ENCODE data around the gene PDGFB.

The PDGFB gene

GRCh38 chr22:39229075-39229474, 15.7 kb downstream of the PDGFB start:
- Histone ChIP-seq H3K9me3 (ENCODE audit: control insufficient read depth in 1 of 2, low read length in 2 of 2) (no peaks in the 10 kb centered on the region), H3K27ac (ENCODE audit: low read length) (no peak overlapping the region), H3K4me3 (ENCODE audit: low read depth in 1 of 2, low read length in 2 of 2) (no peak overlapping the region), H3K27me3 (ENCODE audit: low read depth, low read length) (no peaks in the 10 kb centered on the region), H3K36me3 (ENCODE audit: control insufficient read depth in 1 of 2, insufficient read depth in 2 of 2, low read length in 2 of 2) (peaks cover 6 to 14% of the 10 kb centered on the region in 2 donors), H3K4me1 (ENCODE audit: control insufficient read depth in 1 of 2, insufficient read depth in 2 of 2, low read length in 2 of 2) (peaks cover 0 to 13% of the 10 kb centered on the region in 2 donors)

- Histone ChIP-seq H3K9me3 (ENCODE audit: control insufficient read depth in 1 of 2, low read length in 2 of 2) (no peaks in the 10 kb centered on the region), H3K4me3 (ENCODE audit: low read depth in 1 of 2, low read length in 2 of 2) (no peak overlapping the region), H3K36me3 (ENCODE audit: control insufficient read depth in 1 of 2, insufficient read depth in 2 of 2, low read length in 2 of 2) (peaks cover 6 to 14% of the 10 kb centered on the region in 2 donors), H3K27me3 (ENCODE audit: low read depth, low read length) (no peaks in the 10 kb centered on the region), H3K27ac (ENCODE audit: low read length) (no peak overlapping the region), H3K4me1 (ENCODE audit: control insufficient read depth in 1 of 2, insufficient read depth in 2 of 2, low read length in 2 of 2) (peaks cover 0 to 4% of the 10 kb centered on the region in 2 donors)
Observed at GRCh38 chr22:39227542-39228272, 17.1 kb downstream of the PDGFB start.

- Histone ChIP-seq H3K36me3 (ENCODE audit: control insufficient read depth in 1 of 2, insufficient read depth in 2 of 2, low read length in 2 of 2) (peaks cover 6 to 14% of the 10 kb centered on the region in 2 donors), H3K4me1 (ENCODE audit: control insufficient read depth in 1 of 2, insufficient read depth in 2 of 2, low read length in 2 of 2) (peaks cover 0 to 4% of the 10 kb centered on the region in 2 donors), H3K27me3 (ENCODE audit: low read depth, low read length) (no peaks in the 10 kb centered on the region), H3K4me3 (ENCODE audit: low read depth in 1 of 2, low read length in 2 of 2) (no peak overlapping the region), H3K9me3 (ENCODE audit: control insufficient read depth in 1 of 2, low read length in 2 of 2) (peaks cover 0 to 4% of the 10 kb centered on the region in 2 donors), H3K27ac (ENCODE audit: low read length) (no peak overlapping the region)
Observed at GRCh38 chr22:39226353-39226752, 18.4 kb downstream of the PDGFB start.

- Histone ChIP-seq H3K36me3 (ENCODE audit: control insufficient read depth in 1 of 2, insufficient read depth in 2 of 2, low read length in 2 of 2) (peaks cover 6 to 14% of the 10 kb centered on the region in 2 donors), H3K27me3 (ENCODE audit: low read depth, low read length) (no peaks in the 10 kb centered on the region), H3K4me3 (ENCODE audit: low read depth in 1 of 2, low read length in 2 of 2) (no peak overlapping the region), H3K4me1 (ENCODE audit: control insufficient read depth in 1 of 2, insufficient read depth in 2 of 2, low read length in 2 of 2) (peaks cover 0 to 3% of the 10 kb centered on the region in 2 donors), H3K9me3 (ENCODE audit: control insufficient read depth in 1 of 2, low read length in 2 of 2) (peaks cover 0 to 4% of the 10 kb centered on the region in 2 donors), H3K27ac (ENCODE audit: low read length) (no peak overlapping the region)
Observed at GRCh38 chr22:39225591-39225990, 19.2 kb downstream of the PDGFB start.

GRCh38 chr22:39224550-39224949, 20.2 kb downstream of the PDGFB start:
- Histone ChIP-seq H3K27me3 (ENCODE audit: low read depth, low read length) (no peaks in the 10 kb centered on the region), H3K4me3 (ENCODE audit: low read depth in 1 of 2, low read length in 2 of 2) (no peak overlapping the region), H3K4me1 (ENCODE audit: control insufficient read depth in 1 of 2, insufficient read depth in 2 of 2, low read length in 2 of 2) (no peaks in the 10 kb centered on the region), H3K27ac (ENCODE audit: low read length) (no peak overlapping the region), H3K36me3 (ENCODE audit: control insufficient read depth in 1 of 2, insufficient read depth in 2 of 2, low read length in 2 of 2) (peaks cover 6 to 14% of the 10 kb centered on the region in 2 donors), H3K9me3 (ENCODE audit: control insufficient read depth in 1 of 2, low read length in 2 of 2) (peaks cover 0 to 4% of the 10 kb centered on the region in 2 donors)

GRCh38 chr22:39223091-39223710, 21.6 kb downstream of the PDGFB start:
- Histone ChIP-seq H3K36me3 (ENCODE audit: control insufficient read depth in 1 of 2, insufficient read depth in 2 of 2, low read length in 2 of 2) (peaks cover 6 to 14% of the 10 kb centered on the region in 2 donors), H3K27me3 (ENCODE audit: low read depth, low read length) (no peaks in the 10 kb centered on the region)

GRCh38 chr22:39221999-39222686, 22.6 kb downstream of the PDGFB start:
- no peak overlapping the region for H3K4me3 ChIP-seq (ENCODE audit: low read depth in 1 of 2, low read length in 2 of 2)
- H3K27me3 ChIP-seq (ENCODE audit: low read depth, low read length) = no peaks in the 10 kb centered on the region
- no peak overlapping the region for H3K27ac ChIP-seq (ENCODE audit: low read length)
- H3K36me3 ChIP-seq (ENCODE audit: control insufficient read depth in 1 of 2, insufficient read depth in 2 of 2, low read length in 2 of 2) = peaks cover 5 to 6% of the 10 kb centered on the region in 2 donors
- peaks cover 0 to 4% of the 10 kb centered on the region in 2 donors for H3K9me3 ChIP-seq (ENCODE audit: control insufficient read depth in 1 of 2, low read length in 2 of 2)
- no peaks in the 10 kb centered on the region for H3K4me1 ChIP-seq (ENCODE audit: control insufficient read depth in 1 of 2, insufficient read depth in 2 of 2, low read length in 2 of 2)

More at GRCh38 chr22:39223091-39223710, 21.6 kb downstream of the PDGFB start:
- H3K9me3 ChIP-seq (ENCODE audit: control insufficient read depth in 1 of 2, low read length in 2 of 2) = peaks cover 0 to 4% of the 10 kb centered on the region in 2 donors
- no peak overlapping the region for H3K27ac ChIP-seq (ENCODE audit: low read length)
- H3K4me3 ChIP-seq (ENCODE audit: low read depth in 1 of 2, low read length in 2 of 2) = no peak overlapping the region
- H3K4me1 ChIP-seq (ENCODE audit: control insufficient read depth in 1 of 2, insufficient read depth in 2 of 2, low read length in 2 of 2) = no peaks in the 10 kb centered on the region

- peaks cover 0 to 4% of the 10 kb centered on the region in 2 donors for H3K9me3 ChIP-seq (ENCODE audit: control insufficient read depth in 1 of 2, low read length in 2 of 2)
- H3K4me1 ChIP-seq (ENCODE audit: control insufficient read depth in 1 of 2, insufficient read depth in 2 of 2, low read length in 2 of 2) = no peaks in the 10 kb centered on the region
- H3K4me3 ChIP-seq (ENCODE audit: low read depth in 1 of 2, low read length in 2 of 2) = no peak overlapping the region
- no peak overlapping the region for H3K27ac ChIP-seq (ENCODE audit: low read length)
- H3K36me3 ChIP-seq (ENCODE audit: control insufficient read depth in 1 of 2, insufficient read depth in 2 of 2, low read length in 2 of 2) = peaks cover 5 to 6% of the 10 kb centered on the region in 2 donors
- no peaks in the 10 kb centered on the region for H3K27me3 ChIP-seq (ENCODE audit: low read depth, low read length)
Observed at GRCh38 chr22:39220890-39221850, 23.6 kb downstream of the PDGFB start.

- Histone ChIP-seq H3K4me1 (ENCODE audit: control insufficient read depth in 1 of 2, insufficient read depth in 2 of 2, low read length in 2 of 2) (no peaks in the 10 kb centered on the region), H3K27ac (ENCODE audit: low read length) (no peak overlapping the region), H3K27me3 (ENCODE audit: low read depth, low read length) (no peaks in the 10 kb centered on the region), H3K36me3 (ENCODE audit: control insufficient read depth in 1 of 2, insufficient read depth in 2 of 2, low read length in 2 of 2) (peaks cover 5 to 6% of the 10 kb centered on the region in 2 donors), H3K4me3 (ENCODE audit: low read depth in 1 of 2, low read length in 2 of 2) (no peak overlapping the region), H3K9me3 (ENCODE audit: control insufficient read depth in 1 of 2, low read length in 2 of 2) (peaks cover 0 to 4% of the 10 kb centered on the region in 2 donors)
Observed at GRCh38 chr22:39220450-39220849, 24.3 kb downstream of the PDGFB start.

- Histone ChIP-seq H3K27ac (ENCODE audit: low read length) (no peak overlapping the region), H3K4me3 (ENCODE audit: low read depth in 1 of 2, low read length in 2 of 2) (no peak overlapping the region), H3K9me3 (ENCODE audit: control insufficient read depth in 1 of 2, low read length in 2 of 2) (peaks cover 0 to 4% of the 10 kb centered on the region in 2 donors), H3K27me3 (ENCODE audit: low read depth, low read length) (peaks cover 4% of the 10 kb centered on the region), H3K4me1 (ENCODE audit: control insufficient read depth in 1 of 2, insufficient read depth in 2 of 2, low read length in 2 of 2) (no peaks in the 10 kb centered on the region), H3K36me3 (ENCODE audit: control insufficient read depth in 1 of 2, insufficient read depth in 2 of 2, low read length in 2 of 2) (peaks cover 0 to 2% of the 10 kb centered on the region in 2 donors)
Observed at GRCh38 chr22:39219071-39220039, 25.4 kb downstream of the PDGFB start.
